Prostate gland (tissue), 2 donors: ENCODE measurements around the gene TMEM119.
"Not testable (repeated sequence)": the region's sequence is repeated elsewhere in the genome, so short reads cannot be mapped to it uniquely, and the experiment has no call there.

ENCODE experiments used
- POLR2A ChIP-seq: fragments of 450-650 bp; IDR thresholded peaks from one replicate; pipeline ENCODE4 v1.6.1; 2016; ENCODE audit warnings: antibody characterized with exemption, mild to moderate bottlenecking
- POLR2AphosphoS5 ChIP-seq: sonication (generic); formaldehyde crosslinking; IDR thresholded peaks from one replicate; pipeline ENCODE4 v1.6.1; 2017; ENCODE audit warnings: antibody characterized with exemption
- TF ChIP-seq, protein P1 (sequence below), 4 experiments: fragments of 200-600 bp in 2 of 4; fragments of 450-650 bp in 2 of 4; sonication (generic) in 2 of 4; IDR thresholded peaks; 1 replicate in 3 of 4; 2 replicates in 1 of 4; pipeline ENCODE4 v1.5.1; 2016 to 2019; ENCODE audit warnings: antibody characterized with exemption in 4 of 4, mild to moderate bottlenecking in 2 of 4, moderate library complexity in 2 of 4

DNA sequence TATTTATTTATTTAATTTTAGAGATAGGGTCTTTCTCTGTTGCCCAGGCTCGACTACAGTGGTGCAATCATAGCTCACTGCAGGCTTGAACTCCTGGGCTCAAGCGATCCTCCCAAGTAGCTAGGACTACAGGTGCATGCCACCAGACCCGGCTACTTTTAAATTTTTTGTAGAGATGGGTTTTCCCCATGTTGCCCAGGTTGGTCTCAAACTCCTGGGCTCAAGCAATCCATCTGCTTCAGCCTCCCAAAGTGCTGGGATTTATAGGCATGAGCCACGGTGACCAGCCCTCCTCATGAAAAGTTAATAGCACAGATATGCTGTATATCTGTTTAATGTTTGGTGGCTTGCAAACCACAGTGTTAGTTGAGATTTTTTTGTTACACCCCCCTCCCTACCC, 33.4 kb upstream of the TMEM119 start:
- TF ChIP-seq, protein P1, sequence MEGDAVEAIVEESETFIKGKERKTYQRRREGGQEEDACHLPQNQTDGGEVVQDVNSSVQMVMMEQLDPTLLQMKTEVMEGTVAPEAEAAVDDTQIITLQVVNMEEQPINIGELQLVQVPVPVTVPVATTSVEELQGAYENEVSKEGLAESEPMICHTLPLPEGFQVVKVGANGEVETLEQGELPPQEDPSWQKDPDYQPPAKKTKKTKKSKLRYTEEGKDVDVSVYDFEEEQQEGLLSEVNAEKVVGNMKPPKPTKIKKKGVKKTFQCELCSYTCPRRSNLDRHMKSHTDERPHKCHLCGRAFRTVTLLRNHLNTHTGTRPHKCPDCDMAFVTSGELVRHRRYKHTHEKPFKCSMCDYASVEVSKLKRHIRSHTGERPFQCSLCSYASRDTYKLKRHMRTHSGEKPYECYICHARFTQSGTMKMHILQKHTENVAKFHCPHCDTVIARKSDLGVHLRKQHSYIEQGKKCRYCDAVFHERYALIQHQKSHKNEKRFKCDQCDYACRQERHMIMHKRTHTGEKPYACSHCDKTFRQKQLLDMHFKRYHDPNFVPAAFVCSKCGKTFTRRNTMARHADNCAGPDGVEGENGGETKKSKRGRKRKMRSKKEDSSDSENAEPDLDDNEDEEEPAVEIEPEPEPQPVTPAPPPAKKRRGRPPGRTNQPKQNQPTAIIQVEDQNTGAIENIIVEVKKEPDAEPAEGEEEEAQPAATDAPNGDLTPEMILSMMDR (IDR thresholded peaks at IDR 0.05), result not testable (repeated sequence)
- TF ChIP-seq POLR2A, POLR2AphosphoS5: not testable (repeated sequence)
